GM19372 (cell line): Measurements from ENCODE around the gene RPS28.

Experiments used
- ATAC-seq: cut with Tn5 transposase; IDR thresholded peaks from one replicate; pipeline ENCODE4 v1.9.1; 2021; ENCODE audit warnings: mild to moderate bottlenecking, low read depth, moderate library complexity; ENCODE audit not compliant: unreplicated experiment

Gene RPS28

DNA sequence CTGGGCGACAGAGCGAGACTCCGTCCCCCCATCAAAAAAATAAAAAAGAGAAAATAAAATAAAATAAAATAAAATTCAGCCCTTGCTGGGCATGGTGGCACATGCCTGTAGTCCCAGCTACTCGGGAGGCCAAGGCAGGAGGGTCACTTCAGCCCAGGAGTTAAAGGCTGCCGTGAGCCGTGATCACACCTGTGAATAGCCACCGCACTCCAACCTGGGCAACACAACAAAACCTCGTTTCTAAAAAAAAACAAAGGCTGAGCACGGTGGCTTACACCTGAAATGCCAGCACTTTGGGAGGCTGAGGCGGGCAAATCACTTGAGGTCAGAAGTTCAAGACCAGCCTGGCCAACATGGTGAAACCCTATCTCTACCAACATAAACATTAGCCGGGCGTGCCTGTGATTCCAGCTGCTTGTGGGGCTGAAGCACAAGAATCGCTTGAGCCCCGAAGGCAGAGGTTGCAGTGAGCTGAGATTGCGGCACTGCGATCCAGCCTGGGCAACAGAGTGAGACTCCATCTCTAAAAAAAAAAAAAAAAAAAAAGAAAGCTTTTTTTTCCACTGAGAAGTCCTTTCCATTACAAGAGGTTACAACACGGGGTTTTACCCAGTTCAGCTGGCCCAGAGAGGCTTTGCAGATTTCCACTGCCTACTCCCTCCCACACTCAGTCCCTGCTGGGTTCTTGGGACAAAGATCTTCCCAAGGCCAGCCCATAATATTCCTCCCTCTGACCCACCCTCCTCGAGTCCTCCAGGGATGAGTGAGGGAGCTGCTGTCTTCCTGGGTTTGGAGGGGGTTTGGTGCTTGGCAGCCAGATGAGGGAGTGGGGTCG lies 49.1 kb downstream of the RPS28 start:
- ATAC-seq = no peak

DNA sequence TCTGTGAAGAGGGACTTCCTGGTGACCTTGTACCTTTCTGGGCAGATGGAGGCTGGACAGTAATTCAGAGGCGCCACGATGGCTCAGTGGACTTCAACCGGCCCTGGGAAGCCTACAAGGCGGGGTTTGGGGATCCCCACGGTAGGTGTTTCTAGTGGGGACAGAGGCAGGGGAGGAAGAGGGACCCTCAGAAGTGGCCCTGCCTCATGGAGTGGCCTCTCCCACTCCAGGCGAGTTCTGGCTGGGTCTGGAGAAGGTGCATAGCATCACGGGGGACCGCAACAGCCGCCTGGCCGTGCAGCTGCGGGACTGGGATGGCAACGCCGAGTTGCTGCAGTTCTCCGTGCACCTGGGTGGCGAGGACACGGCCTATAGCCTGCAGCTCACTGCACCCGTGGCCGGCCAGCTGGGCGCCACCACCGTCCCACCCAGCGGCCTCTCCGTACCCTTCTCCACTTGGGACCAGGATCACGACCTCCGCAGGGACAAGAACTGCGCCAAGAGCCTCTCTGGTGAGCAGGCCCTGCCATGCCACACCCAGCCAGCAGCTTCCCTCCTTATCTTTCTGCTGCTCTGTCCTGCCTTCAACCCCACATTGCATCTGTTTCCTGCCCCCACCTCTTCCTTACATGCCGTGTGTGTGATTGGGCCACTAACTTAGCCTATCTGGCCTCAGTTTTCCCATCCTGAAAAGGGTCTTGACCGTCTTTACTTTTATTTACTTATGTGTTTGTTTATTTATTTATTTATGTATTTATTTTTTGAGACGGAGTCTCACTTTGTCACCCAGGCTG lies 49.9 kb downstream of the RPS28 start:
- no peak for ATAC-seq
